SK-N-SH (cell line): ENCODE results near the gene HOMER2. TPM values are rescaled to one million over a fixed set of nuclear protein-coding genes. Genes with fewer than 3 reads are reported as not detected.

ENCODE experiments used
- CTCF ChIA-PET: fragments of 300-600, 350-600 bp; formaldehyde crosslinking; extraction: SDS; loops from one replicate; lab custom pipeline; 2021; lab: Yijun Ruan, JAX
- POLR2A ChIA-PET: fragments of 350-600 bp; sonication (Branson Sonifier 250); formaldehyde crosslinking; extraction: SDS; loops from one replicate; lab custom pipeline; 2020; ENCODE audit warnings: antibody characterized with exemption, inconsistent platforms; lab: Yijun Ruan, JAX
- DNase-seq: peaks from one replicate; pipeline ENCODE4 v3.0.0; 2012
- H2AFZ ChIP-seq: fragments of 200-600 bp; sonication (generic); 2 replicates; pipeline ENCODE4 v1.8.1; 2016; ENCODE audit warnings: antibody characterized with exemption, mild to moderate bottlenecking, low read depth
- H3F3A ChIP-seq: fragments of 200-600 bp; sonication (generic); replicated peaks from 2 replicates; pipeline ENCODE3; 2016; ENCODE audit warnings: antibody characterized with exemption, mild to moderate bottlenecking; ENCODE audit not compliant: insufficient read depth
- H3K27ac ChIP-seq, 2 experiments: fragments of 200-500 bp in 1 of 2; fragments of 200-600 bp in 1 of 2; sonication (Bioruptor generic) in 1 of 2; sonication (generic), shearing (Covaris generic) in 1 of 2; 2 replicates each; pipeline versions ENCODE4 v1.5.1 to v1.6.1; 2014 to 2016; ENCODE audit warnings: low read depth in 2 of 2, inconsistent platforms in 1 of 2, low read length in 1 of 2, mild to moderate bottlenecking in 1 of 2, mixed read lengths in 1 of 2
- H3K27me3 ChIP-seq: fragments of 200-600 bp; sonication (generic), shearing (Covaris generic); 2 replicates; pipeline ENCODE4 v1.6.1; 2016; ENCODE audit warnings: mixed run types; ENCODE audit not compliant: insufficient read depth
- H3K36me3 ChIP-seq, 2 experiments: fragments of 200-500 bp in 1 of 2; fragments of 200-600 bp in 1 of 2; sonication (Bioruptor generic) in 1 of 2; sonication (generic) in 1 of 2; replicated peaks in 1 of 2; 2 replicates each; pipeline versions ENCODE3 to v1.5.1; 2014 to 2016; ENCODE audit warnings: low read length in 1 of 2, mild to moderate bottlenecking in 1 of 2; ENCODE audit not compliant: insufficient read depth in 2 of 2, control insufficient read depth in 1 of 2
- H3K4me1 ChIP-seq, 2 experiments: fragments of 200-500 bp in 1 of 2; fragments of 200-600 bp in 1 of 2; sonication (Bioruptor generic) in 1 of 2; sonication (generic), shearing (Covaris generic) in 1 of 2; 2 replicates each; pipeline versions ENCODE4 v1.5.1 to v1.6.1; 2014 to 2016; ENCODE audit warnings: low read depth in 1 of 2, low read length in 1 of 2, mixed run types in 1 of 2; ENCODE audit not compliant: insufficient read depth in 2 of 2, control insufficient read depth in 1 of 2
- H3K4me2 ChIP-seq: fragments of 200-600 bp; sonication (generic), shearing (Covaris generic); 2 replicates; pipeline ENCODE4 v1.6.1; 2017; ENCODE audit warnings: mixed run types
- H3K4me3 ChIP-seq, 2 experiments: fragments of 200-500 bp in 1 of 2; fragments of 200-600 bp in 1 of 2; sonication (Bioruptor generic) in 1 of 2; sonication (generic), shearing (Covaris generic) in 1 of 2; 2 replicates each; pipeline versions ENCODE4 v1.5.1 to v1.8.1; 2014 to 2016; ENCODE audit warnings: low read depth in 2 of 2, inconsistent platforms in 1 of 2, low read length in 1 of 2, mild to moderate bottlenecking in 1 of 2, mixed read lengths in 1 of 2, moderate library complexity in 1 of 2
- H3K79me2 ChIP-seq: fragments of 200-600 bp; sonication (generic); 2 replicates; pipeline ENCODE4 v1.8.1; 2017; ENCODE audit warnings: mild to moderate bottlenecking; ENCODE audit not compliant: insufficient read depth
- H3K9ac ChIP-seq: fragments of 200-600 bp; sonication (generic); 2 replicates; pipeline ENCODE4 v1.6.1; 2017; ENCODE audit warnings: mixed run types
- H3K9me2 ChIP-seq: fragments of 200-600 bp; sonication (generic); 2 replicates; pipeline ENCODE4 v1.6.1; 2017; ENCODE audit warnings: mixed run types
- H3K9me3 ChIP-seq: fragments of 200-600 bp; sonication (generic); 2 replicates; pipeline ENCODE4 v1.6.1; 2017; ENCODE audit warnings: mixed run types, mild to moderate bottlenecking, moderate library complexity
- H4K20me1 ChIP-seq: fragments of 200-600 bp; sonication (generic); 2 replicates; pipeline ENCODE4 v1.6.1; 2017; ENCODE audit warnings: mild to moderate bottlenecking, mixed run types; ENCODE audit not compliant: insufficient read depth
- CTCF ChIP-seq: fragments of 200-600 bp; sonication (generic); IDR thresholded peaks from 2 replicates; pipeline ENCODE4 v1.6.1; 2017; ENCODE audit warnings: antibody characterized with exemption, mild to moderate bottlenecking, moderate library complexity
- ELF1 ChIP-seq: IDR thresholded peaks from 2 replicates; pipeline ENCODE4 v1.4.0; 2012
- EP300 ChIP-seq, 2 experiments: IDR thresholded peaks; 2 replicates each; pipeline versions ENCODE4 v1.4.0 to v1.6.1; 2012; ENCODE audit warnings: borderline replicate concordance in 1 of 2, low read depth in 1 of 2, low read length in 1 of 2
- EZH2phosphoT487 ChIP-seq: fragments of 200-600 bp; sonication (generic); IDR thresholded peaks from 2 replicates; pipeline ENCODE4 v1.6.1; 2017; ENCODE audit warnings: low read depth, mixed run types, mild to moderate bottlenecking, antibody characterized with exemption, moderate library complexity, borderline replicate concordance
- FOSL2 ChIP-seq: IDR thresholded peaks from 2 replicates; pipeline ENCODE4 v1.4.0; 2012; ENCODE audit warnings: low read depth, mild to moderate bottlenecking, moderate library complexity, borderline replicate concordance
- FOXM1 ChIP-seq: IDR thresholded peaks from 2 replicates; pipeline ENCODE4 v1.4.0; 2012; ENCODE audit warnings: low read depth, mild to moderate bottlenecking
- GABPA ChIP-seq: IDR thresholded peaks from 2 replicates; pipeline ENCODE4 v1.4.0; 2012; ENCODE audit warnings: low read depth, mild to moderate bottlenecking
- MEF2A ChIP-seq: IDR thresholded peaks from 2 replicates; pipeline ENCODE4 v1.4.0; 2012; ENCODE audit warnings: low read depth, borderline replicate concordance
- NRF1 ChIP-seq: IDR thresholded peaks from 2 replicates; pipeline ENCODE4 v1.6.1; 2012; ENCODE audit warnings: low read depth, mild to moderate bottlenecking, low read length
- PBX3 ChIP-seq: IDR thresholded peaks from 2 replicates; pipeline ENCODE4; 2012
- RCOR1 ChIP-seq: fragments of 150-350 bp; IDR thresholded peaks from 2 replicates; pipeline ENCODE4 v1.6.1; 2017; ENCODE audit warnings: antibody characterized with exemption, low read length
- SMC3 ChIP-seq: IDR thresholded peaks from 2 replicates; pipeline ENCODE4 v1.6.1; 2012; ENCODE audit warnings: low read depth, low read length, improper control_type of control experiment
- TCF12 ChIP-seq: IDR thresholded peaks from 2 replicates; pipeline ENCODE4 v1.4.0; 2012
- USF1 ChIP-seq: IDR thresholded peaks from 2 replicates; pipeline ENCODE4 v1.4.0; 2012; ENCODE audit warnings: low read depth, borderline replicate concordance
- USF2 ChIP-seq: fragments of 150-350 bp; IDR thresholded peaks from 2 replicates; pipeline ENCODE4 v1.6.1; 2017; ENCODE audit warnings: antibody characterized with exemption, low read length, low read depth, borderline replicate concordance
- YY1 ChIP-seq: IDR thresholded peaks from 2 replicates; pipeline ENCODE4 v1.4.0; 2012; ENCODE audit warnings: low read depth, mild to moderate bottlenecking
- WGBS: methylation state at CpG from one replicate; pipeline ENCODE4 v1.1.6; 2017; ENCODE audit warnings: low lambda C conversion rate; 5-methylcytosine and 5-hydroxymethylcytosine counted together
- polyA plus RNA-seq, 3 experiments: library from polyadenylated mRNA; depleted of rRNA; stranded (reverse); fragments of >200 nt; gene quantifications; 2 replicates each; pipeline ENCODE4 v1.2.3, GENCODE V29; 2012

The HOMER2 gene
- polyA plus RNA-seq, 1 of the 3 experiments (the other 2 are of a cell fraction), result 7.3 TPM

- Histone ChIP-seq H3F3A (no peaks in the 10 kb centered on the region), H3K4me2 (no peak overlapping the region), H3K4me1 (no peaks in the 10 kb centered on the region), H3K4me3 (no peak overlapping the region), H3K27ac (no peak overlapping the region), H3K36me3 (no peaks in the 10 kb centered on the region), H3K9me3 (no peaks in the 10 kb centered on the region), H3K79me2 (no peaks in the 10 kb centered on the region), H3K27me3 (no peaks in the 10 kb centered on the region), H2AFZ (no peak overlapping the region), H3K9me2 (no peaks in the 10 kb centered on the region), H3K9ac (no peak overlapping the region), H4K20me1 (no peaks in the 10 kb centered on the region)
- no peak for DNase-seq
- 67% methylated on average over 2 of the region's 2 CpGs for WGBS
- CTCF ChIA-PET, result interaction anchor here (1.0 kb wide), 1 partner anchor 76 kb away, joined by 3 read pairs; no protein-coding TSS in a partner anchor
- TF ChIP-seq CTCF (no peak), NRF1 (no peak)
- POLR2A ChIA-PET, result no interaction called here
Observed at GRCh38 chr15:82864967-82865366, 87.6 kb downstream of the HOMER2 start.

- POLR2A ChIA-PET, result no interaction called here
- CTCF ChIA-PET, result interaction anchor here (1.3 kb wide), 1 partner anchor 15 kb away, joined by 4 read pairs; no protein-coding TSS in a partner anchor
- Histone ChIP-seq H3K27me3 (no peaks in the 10 kb centered on the region), H3K9me3 (no peaks in the 10 kb centered on the region), H3K27ac (no peak overlapping the region), H3K4me2 (no peak overlapping the region), H4K20me1 (no peaks in the 10 kb centered on the region), H3K79me2 (no peaks in the 10 kb centered on the region), H3K36me3 (no peaks in the 10 kb centered on the region), H3K9ac (no peak overlapping the region), H3K4me1 (no peaks in the 10 kb centered on the region), H3F3A (no peaks in the 10 kb centered on the region), H2AFZ (no peak overlapping the region), H3K9me2 (no peaks in the 10 kb centered on the region), H3K4me3 (no peak overlapping the region)
- 73% methylated on average over 6 of the region's 6 CpGs for WGBS
- DNase-seq, result no peak
- TF ChIP-seq USF1 (no peak), FOXM1 (no peak), MEF2A (no peak), YY1 (no peak), EP300 (IDR thresholded peaks at IDR 0.05; ENCODE audit: borderline replicate concordance in 1 of 2, low read depth in 1 of 2, low read length in 1 of 2) (no peak), SMC3 (no peak), EZH2phosphoT487 (no peak), FOSL2 (no peak), CTCF (no peak), TCF12 (no peak), GABPA (no peak), RCOR1 (no peak), USF2 (no peak), ELF1 (no peak), PBX3 (no peak)
Observed at GRCh38 chr15:82862886-82863285, 89.6 kb downstream of the HOMER2 start.
